ENCODE data around the gene LY9. TPM values are rescaled to one million over a fixed set of nuclear protein-coding genes. Genes with fewer than 3 reads are reported as not detected.

The LY9 gene
- total RNA-seq, 1 donor, result not detected

DNA sequence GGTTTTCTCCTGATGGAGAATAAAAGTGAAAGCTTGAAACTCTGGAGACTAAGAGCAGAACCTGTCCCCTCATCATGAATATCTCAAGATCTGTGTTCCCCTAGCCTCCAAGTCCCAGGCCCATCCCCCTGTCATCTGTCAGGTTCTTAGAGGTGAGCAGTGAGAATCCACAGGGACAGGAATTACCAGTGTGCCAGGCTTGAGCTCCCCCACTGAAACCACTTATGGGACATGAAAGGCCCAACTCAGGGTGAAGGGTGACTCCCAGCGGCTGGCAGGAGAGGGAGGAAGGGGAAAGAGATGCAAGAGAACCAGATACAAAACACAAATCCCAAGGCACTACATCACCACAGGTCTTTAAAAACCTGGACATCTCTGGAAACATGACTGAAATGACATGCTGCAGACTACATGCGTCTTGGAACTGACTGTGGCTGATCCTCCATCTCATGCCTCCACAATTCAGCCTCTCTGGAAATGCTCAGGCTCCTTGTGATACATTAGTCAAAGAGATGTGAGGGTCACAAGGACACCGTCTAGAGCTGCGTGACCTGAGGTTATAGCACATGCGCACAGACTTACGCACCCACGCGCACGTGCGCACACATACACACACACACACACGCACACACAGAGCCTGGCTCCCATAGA, 6.8 kb upstream of the LY9 start:
- TF ChIP-seq, protein P1, sequence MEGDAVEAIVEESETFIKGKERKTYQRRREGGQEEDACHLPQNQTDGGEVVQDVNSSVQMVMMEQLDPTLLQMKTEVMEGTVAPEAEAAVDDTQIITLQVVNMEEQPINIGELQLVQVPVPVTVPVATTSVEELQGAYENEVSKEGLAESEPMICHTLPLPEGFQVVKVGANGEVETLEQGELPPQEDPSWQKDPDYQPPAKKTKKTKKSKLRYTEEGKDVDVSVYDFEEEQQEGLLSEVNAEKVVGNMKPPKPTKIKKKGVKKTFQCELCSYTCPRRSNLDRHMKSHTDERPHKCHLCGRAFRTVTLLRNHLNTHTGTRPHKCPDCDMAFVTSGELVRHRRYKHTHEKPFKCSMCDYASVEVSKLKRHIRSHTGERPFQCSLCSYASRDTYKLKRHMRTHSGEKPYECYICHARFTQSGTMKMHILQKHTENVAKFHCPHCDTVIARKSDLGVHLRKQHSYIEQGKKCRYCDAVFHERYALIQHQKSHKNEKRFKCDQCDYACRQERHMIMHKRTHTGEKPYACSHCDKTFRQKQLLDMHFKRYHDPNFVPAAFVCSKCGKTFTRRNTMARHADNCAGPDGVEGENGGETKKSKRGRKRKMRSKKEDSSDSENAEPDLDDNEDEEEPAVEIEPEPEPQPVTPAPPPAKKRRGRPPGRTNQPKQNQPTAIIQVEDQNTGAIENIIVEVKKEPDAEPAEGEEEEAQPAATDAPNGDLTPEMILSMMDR (IDR thresholded peaks at IDR 0.05; ENCODE audit: insufficient read depth, low read length), result no peak
- no peak overlapping the region for H3K4me3 ChIP-seq (ENCODE audit: low read depth, low read length)
- no peak for DNase-seq (ENCODE audit: low read depth)

DNA sequence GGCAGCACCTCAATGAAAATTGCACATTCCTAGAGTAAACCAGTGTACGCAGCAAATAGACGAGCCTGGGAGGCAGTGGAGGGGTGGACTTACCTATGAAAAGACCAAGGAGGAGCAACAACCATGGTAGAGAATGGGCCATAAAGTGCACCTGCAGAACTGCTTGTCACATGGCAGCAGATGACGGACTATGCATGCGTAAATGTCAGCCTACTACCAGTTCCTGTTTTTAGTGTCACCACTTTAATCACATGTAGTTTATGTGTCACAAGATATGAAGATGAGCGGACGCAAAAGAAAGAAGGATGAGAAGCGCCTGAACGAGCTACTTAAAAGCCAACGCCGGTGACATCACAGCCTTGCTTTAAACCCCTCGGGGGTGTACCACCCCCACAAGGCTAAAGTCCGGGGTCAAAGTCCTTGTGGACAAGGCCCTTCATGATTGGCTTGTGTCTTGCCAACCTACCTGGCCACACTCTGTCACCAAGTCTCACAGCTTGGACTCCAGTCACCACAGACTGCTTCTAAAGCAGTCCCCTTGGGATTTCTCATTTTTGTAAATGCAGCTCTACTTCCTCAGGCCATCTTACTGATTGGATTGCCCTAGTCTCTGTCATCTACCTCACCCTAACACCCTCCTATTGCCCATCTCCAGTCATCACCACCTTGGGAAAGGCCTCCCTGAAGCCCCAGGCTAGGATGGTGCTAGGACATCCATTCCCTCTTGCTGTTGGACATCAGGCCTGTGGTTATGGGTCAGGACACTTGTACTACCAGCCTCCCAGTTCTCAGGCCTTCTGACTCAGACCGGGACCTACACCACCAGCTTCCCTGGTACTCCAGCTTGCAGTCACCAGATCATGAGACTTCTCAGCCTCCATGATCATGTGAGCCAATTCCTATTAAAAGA, 6.0 kb upstream of the LY9 start:
- DNase-seq (ENCODE audit: low read depth), result no peak
- TF ChIP-seq, protein P1 (IDR thresholded peaks at IDR 0.05; ENCODE audit: insufficient read depth, low read length), result no peak
- H3K4me3 ChIP-seq (ENCODE audit: low read depth, low read length), result no peak overlapping the region

DNA sequence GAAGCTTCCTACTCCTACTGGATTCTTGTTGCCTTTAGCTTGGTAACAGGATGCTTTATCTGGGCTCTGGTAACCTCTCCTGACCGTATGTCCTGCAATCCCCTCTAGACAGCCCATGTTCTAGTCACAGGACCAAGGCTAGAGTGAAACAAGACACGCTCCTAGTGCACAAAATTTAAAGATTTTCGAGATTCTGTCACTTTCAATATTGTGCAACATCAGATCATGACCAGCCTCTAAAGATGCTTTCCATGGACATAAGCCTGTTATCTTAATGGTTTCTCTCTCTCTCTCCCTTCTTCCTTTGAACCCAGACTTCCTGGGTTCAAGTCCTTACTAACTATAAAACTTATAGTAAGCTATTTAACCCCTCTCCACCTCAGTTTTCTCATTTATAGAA, 1.6 kb upstream of the LY9 start:
- TF ChIP-seq, protein P1 (IDR thresholded peaks at IDR 0.05; ENCODE audit: insufficient read depth, low read length), result no peak
- DNase-seq (ENCODE audit: low read depth), result no peak
- H3K4me3 ChIP-seq (ENCODE audit: low read depth, low read length), result no peak overlapping the region

DNA sequence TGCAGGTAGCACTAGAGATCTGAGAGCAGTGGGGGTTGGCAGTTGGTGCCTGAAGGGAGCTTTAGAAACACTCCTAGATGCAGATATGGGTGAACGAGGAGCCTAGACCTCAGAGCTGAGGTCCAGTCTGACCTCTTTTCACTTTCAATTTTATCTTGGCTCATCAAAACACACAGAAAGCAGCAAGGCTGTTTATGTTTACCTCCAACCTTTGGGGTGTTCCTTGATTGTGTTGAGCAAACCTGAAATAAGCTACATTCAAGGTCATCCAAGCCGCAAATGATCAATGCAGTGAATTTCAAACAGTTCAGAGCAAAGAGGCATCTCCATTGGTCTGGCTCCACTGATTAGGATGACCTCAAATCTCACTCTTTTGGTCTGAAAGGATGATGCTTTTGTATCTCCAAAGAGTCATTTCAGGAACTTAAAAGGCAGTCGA, 1.3 kb downstream of the LY9 start:
- no peak overlapping the region for H3K4me3 ChIP-seq (ENCODE audit: low read depth, low read length)
- DNase-seq (ENCODE audit: low read depth), result no peak
- TF ChIP-seq, protein P1 (IDR thresholded peaks at IDR 0.05; ENCODE audit: insufficient read depth, low read length), result no peak

DNA sequence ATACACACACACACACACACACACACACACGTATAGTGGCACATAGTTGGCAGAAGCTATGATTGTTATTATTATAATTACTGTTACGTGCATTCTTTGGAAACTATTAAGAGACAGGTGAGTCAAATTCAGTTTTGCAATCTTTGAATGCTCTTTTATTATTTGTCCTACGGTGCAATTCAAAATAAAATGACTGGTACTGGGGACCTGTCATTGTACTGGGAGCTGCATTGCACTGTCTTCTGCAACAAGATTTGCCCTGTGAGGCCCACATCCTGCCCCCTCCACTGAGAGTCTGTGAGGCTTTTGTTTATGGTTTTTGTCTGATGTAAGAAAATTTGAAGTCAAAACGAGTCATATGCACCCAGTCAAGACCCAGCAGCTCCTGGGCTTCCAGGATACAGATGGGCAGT, 1.9 kb downstream of the LY9 start:
- TF ChIP-seq, protein P1 (IDR thresholded peaks at IDR 0.05; ENCODE audit: insufficient read depth, low read length), result no peak
- H3K4me3 ChIP-seq (ENCODE audit: low read depth, low read length), result no peak overlapping the region
- no peak for DNase-seq (ENCODE audit: low read depth)

DNA sequence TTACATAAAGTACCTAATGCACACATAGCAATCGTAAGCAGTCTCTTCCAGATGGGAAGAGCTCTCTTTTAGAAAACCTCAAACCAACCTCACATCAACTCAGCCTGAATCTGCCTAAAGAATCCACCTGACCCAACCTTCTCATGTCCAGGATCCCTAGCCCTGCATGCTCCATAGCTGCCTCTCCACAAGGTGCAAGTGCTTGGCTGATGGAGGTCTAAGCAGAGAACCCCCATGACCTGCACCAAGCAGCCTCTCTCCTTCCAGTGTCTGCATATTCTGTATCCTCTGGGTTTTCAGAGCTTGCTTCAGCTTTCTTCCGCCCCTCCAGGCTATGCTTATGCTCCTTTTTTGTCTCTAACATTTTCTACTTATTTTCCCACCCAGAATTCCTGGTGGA, 2.5 kb downstream of the LY9 start:
- TF ChIP-seq, protein P1 (IDR thresholded peaks at IDR 0.05; ENCODE audit: insufficient read depth, low read length), result no peak
- H3K4me3 ChIP-seq (ENCODE audit: low read depth, low read length), result no peak overlapping the region
- no peak for DNase-seq (ENCODE audit: low read depth)

Measured in fibroblast of the aortic adventitia (primary cell).